B cell (primary cell): ENCODE measurements around the gene SH3BGR. TPM values are rescaled to one million over a fixed set of nuclear protein-coding genes. Genes with fewer than 3 reads are reported as not detected.

ENCODE experiments used
- ATAC-seq: fragments of 200-7000 bp; cut with Tn5 transposase; one replicate; pipeline ENCODE4 v1.10.0; 2021; ENCODE audit warnings: low read depth, mild to moderate bottlenecking, moderate number of reproducible peaks, moderate library complexity
- CTCF ChIA-PET: fragments of 350-600 bp; sonication (Branson Sonifier 250); formaldehyde crosslinking; loops from one replicate; lab custom pipeline; 2021; ENCODE audit warnings: antibody characterized with exemption, inconsistent platforms; lab: Charles Lee
- POLR2A ChIA-PET: fragments of 350-600 bp; sonication (Branson Sonifier 250); formaldehyde crosslinking; loops from one replicate; lab custom pipeline; 2021; ENCODE audit warnings: antibody characterized with exemption; lab: Charles Lee
- DNase-seq: peaks from one replicate; pipeline ENCODE4 v3.0.0; 2013
- H2AFZ ChIP-seq: 2 replicates; pipeline ENCODE4 v1.6.1; 2012; ENCODE audit warnings: mild to moderate bottlenecking, low read depth, low read length; ENCODE audit not compliant: insufficient read depth, poor library complexity, severe bottlenecking
- H3K27ac ChIP-seq, 2 donors: 1 replicate in 1 of 2; 2 replicates in 1 of 2; pipeline ENCODE4 v1.5.1; 2012 to 2013; ENCODE audit warnings: low read length in 2 of 2, mild to moderate bottlenecking in 2 of 2, moderate library complexity in 1 of 2
- H3K27me3 ChIP-seq, 4 experiments: fragments of 200-600 bp in 1 of 4; sonication (generic) in 1 of 4; replicated peaks in 1 of 4; 1 replicate in 2 of 4; 2 replicates in 2 of 4; pipeline versions ENCODE4 v1.6.1 to v1.7.0; 2013 to 2016; ENCODE audit warnings: low read length in 3 of 4, mild to moderate bottlenecking in 2 of 4, mixed read lengths in 1 of 4, moderate library complexity in 1 of 4; ENCODE audit not compliant: insufficient read depth in 4 of 4, control insufficient read depth in 3 of 4; ENCODE audit errors: control extremely low read depth in 1 of 4
- H3K36me3 ChIP-seq, 2 experiments: replicated peaks in 1 of 2; 1 replicate in 1 of 2; 2 replicates in 1 of 2; pipeline versions ENCODE4 v1.6.1 to v1.7.1; 2013; ENCODE audit warnings: low read length in 1 of 2; ENCODE audit not compliant: insufficient read depth in 2 of 2, control insufficient read depth in 1 of 2; ENCODE audit errors: control extremely low read depth in 1 of 2, extremely low read depth in 1 of 2
- H3K4me1 ChIP-seq, 2 donors: fragments of 200-600 bp in 1 of 2; sonication (generic) in 1 of 2; 1 replicate in 1 of 2; 2 replicates in 1 of 2; pipeline versions ENCODE4 v1.5.1 to v1.6.1; 2013 to 2017; ENCODE audit warnings: low read length in 2 of 2; ENCODE audit not compliant: control insufficient read depth in 2 of 2, insufficient read depth in 2 of 2
- H3K4me2 ChIP-seq: replicated peaks from 2 replicates; pipeline ENCODE3; 2012; ENCODE audit warnings: mild to moderate bottlenecking, low read depth, low read length; ENCODE audit not compliant: poor library complexity, severe bottlenecking
- H3K4me3 ChIP-seq, 5 experiments: fragments of 200-600 bp in 1 of 5; sonication (generic) in 1 of 5; 1 replicate in 3 of 5; 2 replicates in 2 of 5; pipeline versions ENCODE4 v1.5.1 to v1.7.0; 2011 to 2016; ENCODE audit warnings: low read length in 4 of 5, mild to moderate bottlenecking in 4 of 5, low read depth in 2 of 5, control low read depth in 1 of 5, moderate library complexity in 1 of 5; ENCODE audit not compliant: insufficient read depth in 1 of 5; ENCODE audit errors: control extremely low read depth in 1 of 5, extremely low read depth in 1 of 5
- H3K79me2 ChIP-seq: fragments of 200-600 bp; sonication (generic); one replicate; pipeline ENCODE4 v1.6.0; 2016; ENCODE audit warnings: low read length; ENCODE audit not compliant: control insufficient read depth, insufficient read depth
- H3K9ac ChIP-seq: fragments of 200-600 bp; sonication (generic); 2 replicates; pipeline ENCODE4 v1.6.1; 2017; ENCODE audit warnings: mild to moderate bottlenecking, low read length, moderate library complexity
- H3K9me3 ChIP-seq, 3 donors: one replicate each; pipeline versions ENCODE4 v1.6.1 to v1.7.1; 2013; ENCODE audit warnings: low read length in 2 of 3; ENCODE audit not compliant: control insufficient read depth in 2 of 3, insufficient read depth in 1 of 3; ENCODE audit errors: control extremely low read depth in 1 of 3
- H4K20me1 ChIP-seq: 2 replicates; pipeline ENCODE4 v1.6.0; 2012; ENCODE audit warnings: mild to moderate bottlenecking, low read length; ENCODE audit not compliant: insufficient read depth, control insufficient read depth, poor library complexity, severe bottlenecking
- H3K27ac Mint-ChIP-seq: one replicate; pipeline ENCODE4 v1.8.0; 2021; ENCODE audit warnings: mixed read lengths
- H3K27me3 Mint-ChIP-seq: one replicate; pipeline ENCODE4 v1.8.0; 2021; ENCODE audit warnings: mixed read lengths
- H3K4me1 Mint-ChIP-seq: one replicate; pipeline ENCODE4 v1.8.0; 2021; ENCODE audit warnings: mixed read lengths
- H3K4me3 Mint-ChIP-seq: one replicate; pipeline ENCODE4 v1.8.0; 2021; ENCODE audit warnings: mixed read lengths
- H3K9me3 Mint-ChIP-seq: one replicate; pipeline ENCODE4 v1.8.0; 2022; ENCODE audit warnings: mixed read lengths; ENCODE audit not compliant: insufficient read depth
- CTCF ChIP-seq: fragments of 200-600 bp; IDR thresholded peaks from one replicate; pipeline ENCODE4 v1.8.0; 2022; ENCODE audit warnings: antibody characterized with exemption, mild to moderate bottlenecking
- EZH2 ChIP-seq: IDR thresholded peaks from 2 replicates; pipeline ENCODE4 v1.6.1; 2012; ENCODE audit warnings: borderline replicate concordance, low read depth, mild to moderate bottlenecking, moderate library complexity, low read length; ENCODE audit not compliant: insufficient read depth, poor library complexity, severe bottlenecking
- WGBS: methylation state at CpG from one replicate; pipeline ENCODE4 v1.1.5; 2013; ENCODE audit warnings: missing lambda C conversion rate; ENCODE audit not compliant: insufficient coverage; 5-methylcytosine and 5-hydroxymethylcytosine counted together
- intact Hi-C: fragments of 100-400 bp; cut with micrococcal nuclease; formaldehyde crosslinking; loops from one replicate; pipeline ENCODE4 v1.10.0; 2022
- polyA plus RNA-seq: library from polyadenylated mRNA; depleted of rRNA; stranded (reverse); fragments of >200 nt; gene quantifications from 2 replicates; pipeline ENCODE4 v1.2.3, GENCODE V29; 2012
- total RNA-seq, 2 donors: library from RNA; stranded (reverse); fragments of 120-200 nt in 1 of 2; gene quantifications; 1 replicate in 1 of 2; 2 replicates in 1 of 2; pipeline versions ENCODE4 v1.2.3 to v1.2.4, GENCODE V29; 2013 to 2022

SH3BGR gene
- total and polyA plus RNA-seq, 2 donors (not counting 1 experiment from before 2014, with no cell fraction given), result 0.21 to 1.7 TPM

GRCh38 chr21:39479164-39479813 lies 27.5 kb downstream of the SH3BGR start:
- no peak overlapping the region for H3K4me2 ChIP-seq
- no peaks in the 10 kb centered on the region for H3K9me3 Mint-ChIP-seq
- no peaks in the 10 kb centered on the region for H3K27me3 ChIP-seq
- DNase-seq (no peak), ATAC-seq (no peak)
- no peak overlapping the region for H2AFZ ChIP-seq
- H3K9me3 ChIP-seq, result no peaks in the 10 kb centered on the region
- H4K20me1 ChIP-seq, result no peaks in the 10 kb centered on the region
- peaks cover 6% of the 10 kb centered on the region for H3K27me3 Mint-ChIP-seq
- no peak overlapping the region for H3K27ac Mint-ChIP-seq
- no peaks in the 10 kb centered on the region for H3K36me3 ChIP-seq
- no peaks in the 10 kb centered on the region for H3K4me1 ChIP-seq
- H3K27ac ChIP-seq, result no peak overlapping the region
- H3K9ac ChIP-seq, result no peak overlapping the region
- H3K4me3 Mint-ChIP-seq, result no peak overlapping the region
- no peak overlapping the region for H3K4me3 ChIP-seq
- H3K4me1 Mint-ChIP-seq, result no peaks in the 10 kb centered on the region
- ChIA-PET CTCF (no interaction called here), POLR2A (no interaction called here)
- no peaks in the 10 kb centered on the region for H3K79me2 ChIP-seq
- intact Hi-C loops, result no loop called here
- 96% methylated on average over 3 of the region's 4 CpGs for WGBS
- no peak for TF ChIP-seq CTCF
- TF ChIP-seq EZH2, result no peak

- H3K27me3 ChIP-seq, result no peaks in the 10 kb centered on the region
- DNase-seq (no peak), ATAC-seq (no peak)
- no peaks in the 10 kb centered on the region for H3K79me2 ChIP-seq
- intact Hi-C loops, result no loop called here
- Mint-ChIP-seq H3K9me3 (no peaks in the 10 kb centered on the region), H3K4me3 (no peak overlapping the region), H3K27me3 (peaks cover 6% of the 10 kb centered on the region), H3K4me1 (no peaks in the 10 kb centered on the region), H3K27ac (no peak overlapping the region)
- H3K27ac ChIP-seq, result no peak overlapping the region
- no peaks in the 10 kb centered on the region for H4K20me1 ChIP-seq
- no peak overlapping the region for H3K9ac ChIP-seq
- no peaks in the 10 kb centered on the region for H3K9me3 ChIP-seq
- no peak overlapping the region for H3K4me3 ChIP-seq
- H3K4me1 ChIP-seq, result no peaks in the 10 kb centered on the region
- ChIA-PET POLR2A (no interaction called here), CTCF (no interaction called here)
- H3K4me2 ChIP-seq, result no peak overlapping the region
- WGBS, result no CpG with 5 or more reads among the region's 2 CpGs
- TF ChIP-seq EZH2, result no peak
- TF ChIP-seq CTCF, result no peak
- no peaks in the 10 kb centered on the region for H3K36me3 ChIP-seq
- H2AFZ ChIP-seq, result no peak overlapping the region
Measured at GRCh38 chr21:39479814-39480182, 28.0 kb downstream of the SH3BGR start.
